Ishikawa (cell line): Measurements from ENCODE around the gene UBA6.

Source experiments
- CEBPB ChIP-seq: IDR thresholded peaks from 2 replicates; pipeline ENCODE4 v1.6.1; 2012
- EGR1 ChIP-seq: IDR thresholded peaks from 2 replicates; pipeline ENCODE4 v1.6.1; 2012
- EP300 ChIP-seq: IDR thresholded peaks from 2 replicates; pipeline ENCODE4 v1.6.1; 2012; ENCODE audit warnings: borderline replicate concordance
- FOXM1 ChIP-seq: IDR thresholded peaks from 2 replicates; pipeline ENCODE4 v1.6.1; 2012; ENCODE audit warnings: low read depth, borderline replicate concordance
- RAD21 ChIP-seq: IDR thresholded peaks from 2 replicates; pipeline ENCODE4 v1.6.1; 2012; ENCODE audit warnings: low read depth
- TAF1 ChIP-seq: IDR thresholded peaks from 2 replicates; pipeline ENCODE4 v1.6.1; 2012; ENCODE audit warnings: low read depth, mild to moderate bottlenecking
- TEAD4 ChIP-seq: IDR thresholded peaks from 2 replicates; pipeline ENCODE4 v1.6.1; 2012
- YY1 ChIP-seq: IDR thresholded peaks from 2 replicates; pipeline ENCODE4 v1.6.1; 2012; ENCODE audit warnings: low read depth
- TF ChIP-seq, protein P1 (sequence below): IDR thresholded peaks from 2 replicates; pipeline ENCODE4 v1.6.1; 2012

DNA sequence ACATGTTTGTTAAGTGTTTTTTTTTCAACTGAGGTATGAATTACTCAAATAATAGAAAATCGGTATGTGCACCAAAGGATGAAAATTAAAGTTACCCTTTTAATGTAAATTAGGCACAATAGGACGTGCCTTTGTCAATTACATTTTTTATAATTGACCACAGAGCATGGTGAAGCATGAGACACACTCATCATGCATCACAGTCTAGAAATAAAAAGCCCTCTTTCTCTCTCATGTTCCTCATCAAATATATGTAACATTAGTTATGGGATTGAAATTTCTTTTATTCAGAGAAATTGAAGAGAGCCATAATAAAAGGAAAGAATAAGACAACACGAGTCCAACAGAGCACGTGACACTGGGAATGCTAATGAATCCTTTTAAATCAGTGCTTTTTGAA is 49.7 kb upstream of the UBA6 start:
- TF ChIP-seq EP300 (no peak), YY1 (no peak), RAD21 (no peak), TAF1 (no peak), EGR1 (no peak), CEBPB (no peak), FOXM1 (no peak), TEAD4 (no peak)
- TF ChIP-seq, protein P1, sequence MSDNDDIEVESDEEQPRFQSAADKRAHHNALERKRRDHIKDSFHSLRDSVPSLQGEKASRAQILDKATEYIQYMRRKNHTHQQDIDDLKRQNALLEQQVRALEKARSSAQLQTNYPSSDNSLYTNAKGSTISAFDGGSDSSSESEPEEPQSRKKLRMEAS: no peak
